Omental fat pad (tissue), 4 donors: ENCODE measurements around the gene OR2C1. TPM values are rescaled to one million over a fixed set of nuclear protein-coding genes. Genes with fewer than 3 reads are reported as not detected.

ENCODE experiments used
- ATAC-seq: fragments of 150-250 bp; one replicate; pipeline ENCODE4 v1.9.1; 2016; ENCODE audit warnings: mild to moderate bottlenecking, moderate library complexity; ENCODE audit not compliant: low FRiP score
- DNase-seq: peaks from one replicate; pipeline ENCODE4 v3.0.0-alpha.2; 2019; ENCODE audit warnings: low spot score
- CTCF ChIP-seq, 3 donors: fragments of 450-650 bp; IDR thresholded peaks; one replicate each; pipeline ENCODE4 v1.5.1; 2016 to 2017; ENCODE audit warnings: antibody characterized with exemption in 3 of 3, mild to moderate bottlenecking in 3 of 3, moderate library complexity in 2 of 3
- total RNA-seq, 4 donors: library from RNA; depleted of rRNA; stranded (reverse); fragments of >200 nt; gene quantifications; one replicate each; pipeline ENCODE4 v1.1.0, GENCODE V29; 2016

OR2C1 gene
- not detected for total RNA-seq

GRCh38 chr16:3355589-3355988 lies at the start of gene OR2C1:
TSS of gene OR2C1 (plus strand) at chr16:3355889. CDS start at chr16:3355941, 52 bp downstream.
- ATAC-seq (no peak), DNase-seq (no peak)
- no peak for TF ChIP-seq CTCF (IDR thresholded peaks at IDR 0.05)

GRCh38 chr16:3306078-3306477 lies 49.6 kb upstream of the OR2C1 start:
- no peak for ATAC-seq
- DNase-seq: no peak
- no peak for TF ChIP-seq CTCF (IDR thresholded peaks at IDR 0.05)

GRCh38 chr16:3311496-3311895 lies 44.2 kb upstream of the OR2C1 start:
- no peak for ATAC-seq
- no peak for TF ChIP-seq CTCF (IDR thresholded peaks at IDR 0.05)
- DNase-seq: no peak

GRCh38 chr16:3317315-3317999 lies 38.2 kb upstream of the OR2C1 start:
- TF ChIP-seq CTCF (IDR thresholded peaks at IDR 0.05): no peak
- ATAC-seq: no peak
- DNase-seq: no peak

GRCh38 chr16:3321816-3322215 lies 33.9 kb upstream of the OR2C1 start:
- no peak for TF ChIP-seq CTCF (IDR thresholded peaks at IDR 0.05)
- ATAC-seq (no peak), DNase-seq (no peak)

- no peak for ATAC-seq
- no peak for DNase-seq
- no peak for TF ChIP-seq CTCF (IDR thresholded peaks at IDR 0.05)
Observed at GRCh38 chr16:3327514-3327913, 28.2 kb upstream of the OR2C1 start.

- DNase-seq (no peak), ATAC-seq (no peak)
- no peak for TF ChIP-seq CTCF (IDR thresholded peaks at IDR 0.05)
Observed at GRCh38 chr16:3328104-3328503, 27.6 kb upstream of the OR2C1 start.
